GM06990 (cell line): ENCODE results near the gene PHACTR2.

ENCODE experiments used
- DNase-seq: peaks from one replicate; pipeline ENCODE4 v3.0.0-alpha.2; 2011; ENCODE audit not compliant: insufficient read length; ENCODE audit errors: extremely low read depth
- H3K27me3 ChIP-seq: replicated peaks from 2 replicates; pipeline ENCODE4 v1.6.0; 2011; ENCODE audit warnings: low read length; ENCODE audit not compliant: control insufficient read depth, insufficient read depth
- H3K36me3 ChIP-seq: 2 replicates; pipeline ENCODE4 v1.5.1; 2011; ENCODE audit warnings: low read length; ENCODE audit not compliant: control insufficient read depth, insufficient read depth
- H3K4me3 ChIP-seq: replicated peaks from 2 replicates; pipeline ENCODE4 v1.5.1; 2011; ENCODE audit warnings: low read depth, mild to moderate bottlenecking, control low read depth, low read length
- TF ChIP-seq, protein P1 (sequence below): IDR thresholded peaks from 2 replicates; pipeline ENCODE4 v1.5.1; 2011; ENCODE audit warnings: low read length, control low read depth, mild to moderate bottlenecking, inconsistent platforms; ENCODE audit not compliant: insufficient read depth, poor library complexity, severe bottlenecking

PHACTR2 gene

DNA sequence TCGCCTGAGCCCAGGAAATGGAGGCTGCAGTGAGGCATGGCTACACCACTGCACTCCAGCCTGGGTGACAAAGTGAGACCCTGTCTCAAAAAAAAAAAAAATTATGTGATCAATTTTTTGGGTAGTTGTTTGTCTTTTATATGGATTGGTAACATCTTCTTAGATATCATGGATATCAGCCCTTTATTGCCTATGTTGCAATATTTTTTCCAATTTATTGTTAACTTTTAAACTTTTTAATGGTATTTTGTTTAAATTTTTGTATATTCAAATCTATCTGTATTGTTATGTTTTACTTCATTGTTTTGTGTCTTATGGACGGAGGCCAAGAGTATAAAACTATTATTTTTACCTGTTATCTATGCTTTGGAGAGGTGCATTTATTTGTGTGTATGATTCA is 133.0 kb downstream of the PHACTR2 start:
- Histone ChIP-seq H3K27me3 (no peaks in the 10 kb centered on the region), H3K36me3 (no peaks in the 10 kb centered on the region), H3K4me3 (no peak overlapping the region)
- DNase-seq, result no peak
- TF ChIP-seq, protein P1, sequence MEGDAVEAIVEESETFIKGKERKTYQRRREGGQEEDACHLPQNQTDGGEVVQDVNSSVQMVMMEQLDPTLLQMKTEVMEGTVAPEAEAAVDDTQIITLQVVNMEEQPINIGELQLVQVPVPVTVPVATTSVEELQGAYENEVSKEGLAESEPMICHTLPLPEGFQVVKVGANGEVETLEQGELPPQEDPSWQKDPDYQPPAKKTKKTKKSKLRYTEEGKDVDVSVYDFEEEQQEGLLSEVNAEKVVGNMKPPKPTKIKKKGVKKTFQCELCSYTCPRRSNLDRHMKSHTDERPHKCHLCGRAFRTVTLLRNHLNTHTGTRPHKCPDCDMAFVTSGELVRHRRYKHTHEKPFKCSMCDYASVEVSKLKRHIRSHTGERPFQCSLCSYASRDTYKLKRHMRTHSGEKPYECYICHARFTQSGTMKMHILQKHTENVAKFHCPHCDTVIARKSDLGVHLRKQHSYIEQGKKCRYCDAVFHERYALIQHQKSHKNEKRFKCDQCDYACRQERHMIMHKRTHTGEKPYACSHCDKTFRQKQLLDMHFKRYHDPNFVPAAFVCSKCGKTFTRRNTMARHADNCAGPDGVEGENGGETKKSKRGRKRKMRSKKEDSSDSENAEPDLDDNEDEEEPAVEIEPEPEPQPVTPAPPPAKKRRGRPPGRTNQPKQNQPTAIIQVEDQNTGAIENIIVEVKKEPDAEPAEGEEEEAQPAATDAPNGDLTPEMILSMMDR, result no peak

DNA sequence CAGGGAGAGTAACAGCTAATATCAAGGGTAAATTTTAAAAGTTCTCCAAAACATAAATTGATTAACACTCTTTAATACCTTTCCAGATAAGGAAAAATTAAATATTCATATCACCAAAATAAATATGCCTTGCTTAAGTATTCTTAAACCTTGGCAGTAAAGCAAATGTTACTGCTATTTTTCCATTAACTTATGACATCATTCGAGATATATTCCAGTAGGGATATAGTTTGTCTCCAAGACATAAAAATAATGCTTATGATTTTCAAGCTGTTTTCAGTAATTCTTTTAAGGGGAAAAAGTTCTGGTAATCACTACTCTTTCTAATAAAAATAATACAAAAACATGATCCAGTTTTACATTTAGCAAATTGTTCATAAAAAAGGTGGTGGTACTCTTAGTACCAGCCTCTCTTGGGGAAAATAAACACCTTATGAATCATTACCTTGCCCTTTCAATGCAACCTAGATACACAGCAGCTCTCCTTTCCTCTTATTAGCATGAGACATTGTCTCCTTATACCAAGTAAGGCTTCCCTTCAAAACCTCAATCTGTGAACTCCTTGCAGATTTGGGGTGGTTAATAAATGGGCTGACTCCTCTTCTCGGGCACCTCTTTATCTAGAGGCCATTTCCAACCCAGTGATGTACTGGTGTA is 133.9 kb downstream of the PHACTR2 start:
- Histone ChIP-seq H3K4me3 (no peak overlapping the region), H3K27me3 (no peaks in the 10 kb centered on the region), H3K36me3 (no peaks in the 10 kb centered on the region)
- TF ChIP-seq, protein P1, result no peak
- no peak for DNase-seq

DNA sequence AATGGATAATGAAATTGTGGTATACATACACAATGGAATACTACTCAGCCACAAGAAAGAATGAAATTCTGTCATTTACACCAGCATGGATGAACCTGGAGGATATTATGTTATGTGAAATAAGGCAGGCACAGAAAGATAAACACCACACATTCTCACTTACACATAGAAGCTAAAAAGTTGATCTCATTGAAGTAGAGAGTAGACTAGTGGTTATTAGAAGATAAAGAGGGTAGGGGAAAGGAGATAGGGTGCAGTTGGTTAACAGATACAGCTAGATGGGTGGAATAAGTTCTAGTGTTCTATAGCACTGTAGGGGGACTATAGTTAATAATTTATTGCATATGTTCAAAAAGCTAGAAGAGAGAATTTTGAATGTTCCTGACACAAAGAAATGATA is 139.9 kb downstream of the PHACTR2 start:
- no peak for DNase-seq
- no peaks in the 10 kb centered on the region for H3K27me3 ChIP-seq
- no peaks in the 10 kb centered on the region for H3K36me3 ChIP-seq
- H3K4me3 ChIP-seq, result no peak overlapping the region
- TF ChIP-seq, protein P1, result no peak

DNA sequence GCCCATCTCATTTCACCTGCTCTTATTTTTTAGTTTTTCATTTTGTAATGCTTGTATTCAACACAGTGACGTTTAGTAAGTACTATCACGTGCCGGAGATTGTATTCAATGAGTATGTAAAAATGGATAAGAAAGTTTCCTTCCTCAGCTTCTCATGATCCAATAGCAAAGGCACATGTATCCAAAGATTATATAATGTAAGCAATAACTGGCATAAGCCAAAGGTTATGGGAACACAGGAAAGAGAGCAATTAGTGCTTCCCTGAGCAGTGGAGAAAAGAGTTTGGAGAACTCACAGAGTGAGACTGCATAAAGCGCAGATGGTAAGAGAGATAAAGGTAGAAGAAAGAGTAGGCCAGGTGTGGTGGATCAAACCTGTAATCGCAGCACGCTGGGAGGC is 143.6 kb downstream of the PHACTR2 start:
- Histone ChIP-seq H3K4me3 (no peak overlapping the region), H3K27me3 (no peaks in the 10 kb centered on the region), H3K36me3 (no peaks in the 10 kb centered on the region)
- TF ChIP-seq, protein P1, result no peak
- no peak for DNase-seq

DNA sequence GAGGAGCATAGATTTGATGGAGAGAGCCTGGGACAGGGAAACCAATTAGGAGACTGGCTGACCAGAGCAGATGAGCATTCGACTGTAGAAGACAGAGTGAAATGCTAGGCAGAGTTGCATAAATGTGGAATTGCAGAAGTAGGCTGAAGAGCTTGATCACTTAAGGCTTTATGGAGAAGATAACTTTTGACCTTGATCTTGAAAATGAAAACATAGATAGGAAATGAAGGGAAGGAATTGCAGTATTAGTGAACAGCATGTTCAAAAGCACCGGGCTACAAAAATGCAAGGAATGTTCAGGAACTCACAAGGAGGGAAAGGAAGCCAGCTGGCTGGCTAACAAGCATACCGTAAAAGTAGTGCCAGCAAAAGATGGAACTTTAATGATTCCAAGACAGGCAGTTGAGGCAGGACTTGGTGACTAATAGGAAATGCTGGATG is 144.8 kb downstream of the PHACTR2 start:
- DNase-seq, result no peak
- TF ChIP-seq, protein P1, result no peak
- no peaks in the 10 kb centered on the region for H3K36me3 ChIP-seq
- H3K27me3 ChIP-seq, result no peaks in the 10 kb centered on the region
- no peak overlapping the region for H3K4me3 ChIP-seq

DNA sequence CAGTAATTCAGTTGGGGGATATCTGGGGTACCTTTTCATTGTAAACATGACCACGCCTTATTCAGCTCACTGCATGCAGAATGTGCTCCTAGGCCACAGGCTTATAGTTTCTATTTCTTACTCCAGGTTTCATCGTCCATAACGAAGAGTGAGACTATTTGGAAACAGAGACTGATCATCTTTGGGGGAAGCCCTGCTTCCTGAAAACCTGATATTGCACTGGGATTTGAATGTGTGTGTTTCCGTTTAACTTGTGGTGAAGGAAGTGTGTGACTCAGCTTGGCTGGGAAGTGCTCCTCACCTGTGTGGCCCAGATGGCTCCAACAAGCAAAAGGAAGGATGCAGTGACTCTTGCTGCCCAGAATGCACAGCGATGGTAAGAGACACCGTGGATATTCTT is 145.8 kb downstream of the PHACTR2 start:
- no peak for DNase-seq
- Histone ChIP-seq H3K36me3 (no peaks in the 10 kb centered on the region), H3K4me3 (no peak overlapping the region), H3K27me3 (no peaks in the 10 kb centered on the region)
- TF ChIP-seq, protein P1, result no peak
